ENCODE results near the gene GATA6. TPM values are rescaled to one million over a fixed set of nuclear protein-coding genes. Genes with fewer than 3 reads are reported as not detected.

The GATA6 gene
- total RNA-seq, 4 donors from 2014 or later = 0.34 to 1.2 (median 0.86) TPM

GRCh38 chr18:22250026-22250425 is 80.6 kb downstream of the GATA6 start:
- no peak for TF ChIP-seq POLR2A (IDR thresholded peaks at IDR 0.05)
- no peak for TF ChIP-seq CTCF (IDR thresholded peaks at IDR 0.05 in 4 of 5, conservative IDR thresholded peaks at IDR 0.05 in 1 of 5)
- DNase-seq (no peak), ATAC-seq (no peak)
- Histone ChIP-seq H3K36me3 (no peaks in the 10 kb centered on the region), H3K4me1 (peaks cover 0 to 6% of the 10 kb centered on the region in 2 donors), H3K27ac (no peak overlapping the region), H3K27me3 (no peaks in the 10 kb centered on the region), H3K4me3 (no peak overlapping the region), H3K9me3 (no peaks in the 10 kb centered on the region)
- intact Hi-C loops (cut with DNase I; ENCODE audit: low total_unique reads) (no loop called here), in situ Hi-C loops (cut with MboI; ENCODE audit: low sequenced_read_pairs in 4 of 4) (loop anchor here in 2 of 4 donors (25.0 kb wide), 2 partner anchors 88 to 213 kb away; partner anchors contain the start of gene GATA6 (in 1 of the 2))

- no peak for TF ChIP-seq POLR2A (IDR thresholded peaks at IDR 0.05)
- TF ChIP-seq CTCF (IDR thresholded peaks at IDR 0.05 in 4 of 5, conservative IDR thresholded peaks at IDR 0.05 in 1 of 5) = no peak
- Histone ChIP-seq H3K4me1 (peaks cover 0 to 6% of the 10 kb centered on the region in 2 donors), H3K9me3 (no peaks in the 10 kb centered on the region), H3K4me3 (no peak overlapping the region), H3K27me3 (peaks cover 0 to 2% (median 0%) of the 10 kb centered on the region in 3 donors), H3K27ac (no peak overlapping the region), H3K36me3 (no peaks in the 10 kb centered on the region)
- ATAC-seq = no peak
- no peak for DNase-seq
- in situ Hi-C loops (cut with MboI; ENCODE audit: low sequenced_read_pairs in 4 of 4) (loop anchor here in 2 of 4 donors (25.0 kb wide), 2 partner anchors 88 to 213 kb away; partner anchors contain the start of gene GATA6 (in 1 of the 2)), intact Hi-C loops (cut with DNase I; ENCODE audit: low total_unique reads) (no loop called here)
Observed at GRCh38 chr18:22250591-22250996, 81.2 kb downstream of the GATA6 start.

Other genes with a start within 250 kb of the GATA6 start
- not detected for gene CTAGE1, start 248.3 kb downstream of the GATA6 start, total RNA-seq